HEK293 (cell line): ENCODE data around the gene DSCAML1.

ENCODE experiments used
- CTCF ChIA-PET: fragments of 350-600 bp; formaldehyde crosslinking; extraction: SDS; loops from one replicate; lab custom pipeline; 2021; ENCODE audit warnings: antibody characterized with exemption; lab: Yijun Ruan, JAX
- POLR2A ChIA-PET: fragments of 300-600 bp; formaldehyde crosslinking; extraction: SDS; loops from one replicate; lab custom pipeline; 2020; ENCODE audit warnings: antibody characterized with exemption, inconsistent platforms; lab: Yijun Ruan, JAX
- H3K27ac ChIP-seq: fragments of 200-500 bp; sonication (Bioruptor generic); 2 replicates; pipeline ENCODE4 v1.5.1; 2014; ENCODE audit warnings: low read depth, low read length, control low read depth, inconsistent platforms; ENCODE audit errors: extremely low read depth
- H3K36me3 ChIP-seq, 2 experiments: fragments of 200-500 bp in 1 of 2; sonication (Bioruptor generic) in 1 of 2; 1 replicate in 1 of 2; 2 replicates in 1 of 2; pipeline ENCODE4 v1.5.1; 2014 to 2017; ENCODE audit warnings: inconsistent platforms in 2 of 2, low read length in 2 of 2; ENCODE audit not compliant: control insufficient read depth in 2 of 2, insufficient read depth in 1 of 2
- H3K4me1 ChIP-seq: fragments of 200-500 bp; sonication (Bioruptor generic); 2 replicates; pipeline ENCODE4 v1.5.1; 2014; ENCODE audit warnings: mild to moderate bottlenecking, low read length, inconsistent platforms; ENCODE audit not compliant: control insufficient read depth, insufficient read depth
- H3K4me3 ChIP-seq: 2 replicates; pipeline ENCODE4 v1.5.1; 2011; ENCODE audit warnings: low read depth, mild to moderate bottlenecking, control low read depth, low read length, moderate library complexity
- H3K9me3 ChIP-seq: fragments of 200-500 bp; sonication (Bioruptor generic); 2 replicates; pipeline ENCODE4 v1.5.1; 2014; ENCODE audit warnings: low read depth, low read length, inconsistent platforms; ENCODE audit not compliant: control insufficient read depth, insufficient read depth
- GLIS1 ChIP-seq: fragments of 450-650 bp; formaldehyde crosslinking; IDR thresholded peaks from 2 replicates; pipeline ENCODE4 v1.5.1; 2016; ENCODE audit warnings: missing biosample characterization, missing genetic modification characterization
- KLF1 ChIP-seq: fragments of 450-650 bp; formaldehyde crosslinking; IDR thresholded peaks from 2 replicates; pipeline ENCODE4 v1.5.1; 2016; ENCODE audit warnings: missing biosample characterization, missing genetic modification characterization
- TRIM28 ChIP-seq: IDR thresholded peaks from 2 replicates; pipeline ENCODE4 v1.6.1; 2011; ENCODE audit warnings: low read length, control low read depth, borderline replicate concordance
- ZBTB17 ChIP-seq: fragments of 450-650 bp; formaldehyde crosslinking; IDR thresholded peaks from 2 replicates; pipeline ENCODE4 v1.5.1; 2016; ENCODE audit warnings: missing biosample characterization, missing genetic modification characterization
- ZFP37 ChIP-seq: fragments of 450-650 bp; formaldehyde crosslinking; IDR thresholded peaks from 2 replicates; pipeline ENCODE4 v1.5.1; 2016; ENCODE audit warnings: missing biosample characterization, missing genetic modification characterization
- ZIC2 ChIP-seq: fragments of 450-650 bp; formaldehyde crosslinking; IDR thresholded peaks from 2 replicates; pipeline ENCODE4 v1.5.1; 2016; ENCODE audit warnings: missing biosample characterization, missing genetic modification characterization
- ZNF157 ChIP-seq: fragments of 450-650 bp; formaldehyde crosslinking; IDR thresholded peaks from 2 replicates; pipeline ENCODE4 v1.5.1; 2016; ENCODE audit warnings: missing biosample characterization, missing genetic modification characterization
- ZNF19 ChIP-seq: fragments of 450-650 bp; formaldehyde crosslinking; IDR thresholded peaks from 2 replicates; pipeline ENCODE4; 2016; ENCODE audit warnings: missing biosample characterization, missing genetic modification characterization, low read depth
- ZNF239 ChIP-seq: fragments of 450-650 bp; formaldehyde crosslinking; IDR thresholded peaks from 2 replicates; pipeline ENCODE4 v1.5.1; 2016; ENCODE audit warnings: missing biosample characterization, missing genetic modification characterization
- ZNF24 ChIP-seq: fragments of 450-650 bp; formaldehyde crosslinking; IDR thresholded peaks from 2 replicates; pipeline ENCODE4 v1.5.1; 2016; ENCODE audit warnings: missing biosample characterization, missing genetic modification characterization
- ZNF302 ChIP-seq: fragments of 450-650 bp; formaldehyde crosslinking; IDR thresholded peaks from 2 replicates; pipeline ENCODE4 v1.5.1; 2016; ENCODE audit warnings: missing biosample characterization, missing genetic modification characterization, low read depth
- ZNF37A ChIP-seq: fragments of 450-650 bp; IDR thresholded peaks from 2 replicates; pipeline ENCODE4 v1.5.1; 2018; ENCODE audit warnings: missing biosample characterization, missing genetic modification characterization
- ZNF48 ChIP-seq: fragments of 450-650 bp; formaldehyde crosslinking; IDR thresholded peaks from 2 replicates; pipeline ENCODE4 v1.5.1; 2016; ENCODE audit warnings: missing biosample characterization, missing genetic modification characterization
- ZNF501 ChIP-seq: fragments of 450-650 bp; formaldehyde crosslinking; IDR thresholded peaks from 2 replicates; pipeline ENCODE4 v1.5.1; 2016; ENCODE audit warnings: missing biosample characterization, missing genetic modification characterization
- ZNF600 ChIP-seq: fragments of 450-650 bp; formaldehyde crosslinking; IDR thresholded peaks from 2 replicates; pipeline ENCODE4 v1.5.1; 2016; ENCODE audit warnings: missing biosample characterization, missing genetic modification characterization
- ZNF624 ChIP-seq: fragments of 450-650 bp; formaldehyde crosslinking; IDR thresholded peaks from 2 replicates; pipeline ENCODE4 v1.5.1; 2017; ENCODE audit warnings: missing biosample characterization, missing genetic modification characterization
- ZNF629 ChIP-seq: fragments of 450-650 bp; formaldehyde crosslinking; IDR thresholded peaks from 2 replicates; pipeline ENCODE4 v1.5.1; 2017; ENCODE audit warnings: missing biosample characterization, missing genetic modification characterization
- ZNF664 ChIP-seq: fragments of 450-650 bp; formaldehyde crosslinking; IDR thresholded peaks from 2 replicates; pipeline ENCODE4 v1.5.1; 2016; ENCODE audit warnings: missing biosample characterization, missing genetic modification characterization
- ZNF707 ChIP-seq: fragments of 450-650 bp; formaldehyde crosslinking; IDR thresholded peaks from 2 replicates; pipeline ENCODE4 v1.5.1; 2016; ENCODE audit warnings: missing biosample characterization, missing genetic modification characterization
- ZSCAN23 ChIP-seq: fragments of 450-650 bp; formaldehyde crosslinking; IDR thresholded peaks from 2 replicates; pipeline ENCODE4 v1.5.1; 2016; ENCODE audit warnings: missing biosample characterization, missing genetic modification characterization
- TF ChIP-seq, protein P1 (sequence below): fragments of 450-650 bp; formaldehyde crosslinking; IDR thresholded peaks from 2 replicates; pipeline ENCODE4 v1.5.1; 2016; ENCODE audit warnings: missing biosample characterization, missing genetic modification characterization
- TF ChIP-seq, protein P2 (sequence below): sonication (generic); formaldehyde crosslinking; IDR thresholded peaks from 2 replicates; pipeline ENCODE4 v1.8.1; 2022; ENCODE audit warnings: mild to moderate bottlenecking, moderate library complexity, missing genetic modification reagents
- TF ChIP-seq, protein P3 (sequence below): fragments of 450-650 bp; formaldehyde crosslinking; IDR thresholded peaks from 2 replicates; pipeline ENCODE4 v1.5.1; 2016; ENCODE audit warnings: missing biosample characterization, missing genetic modification characterization
- TF ChIP-seq, protein P4 (sequence below): fragments of 450-650 bp; formaldehyde crosslinking; optimal IDR thresholded peaks from 2 replicates; pipeline ENCODE3; 2016; ENCODE audit warnings: missing biosample characterization, mild to moderate bottlenecking, missing genetic modification characterization
- TF ChIP-seq, protein P5 (sequence below): fragments of 450-650 bp; formaldehyde crosslinking; IDR thresholded peaks from 2 replicates; pipeline ENCODE4 v1.5.1; 2016; ENCODE audit warnings: missing biosample characterization, missing genetic modification characterization

Gene DSCAML1

DNA sequence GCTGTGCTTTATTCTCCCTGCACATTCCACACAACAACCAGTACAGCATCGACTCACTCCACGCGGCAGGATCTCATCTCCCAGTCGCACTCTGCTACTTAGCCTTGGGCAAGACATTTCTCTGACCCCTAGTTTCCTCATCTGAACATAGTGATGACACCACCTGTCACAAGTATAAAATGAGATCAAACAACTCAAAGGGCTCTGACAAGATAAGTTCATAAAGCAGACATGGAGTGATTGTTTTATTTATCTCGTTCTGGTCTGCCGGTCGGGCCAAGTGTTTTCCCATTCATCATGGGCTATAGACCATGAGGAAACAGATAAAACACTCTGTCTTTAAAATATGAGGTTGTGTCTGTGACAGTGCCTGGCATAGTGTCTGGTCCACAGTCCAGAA lies 35.0 kb downstream of the DSCAML1 start:
- Histone ChIP-seq H3K27ac (no peak overlapping the region), H3K36me3 (no peaks in the 10 kb centered on the region), H3K9me3 (no peaks in the 10 kb centered on the region), H3K4me3 (no peak overlapping the region), H3K4me1 (no peaks in the 10 kb centered on the region)
- CTCF ChIA-PET, result interaction anchor here (0.7 kb wide), 2 partner anchors 32 to 336 kb away, joined by 3 read pairs; no protein-coding TSS in a partner anchor
- POLR2A ChIA-PET, result no interaction called here
- TF ChIP-seq ZIC2 (tag by site-specific recombination) (no peak), ZNF707 (tag by site-specific recombination) (no peak), ZBTB17 (tag by site-specific recombination) (no peak), ZNF302 (tag by site-specific recombination) (no peak), ZNF664 (tag by site-specific recombination) (no peak), ZNF624 (no peak), TRIM28 (no peak), ZNF600 (tag by site-specific recombination) (no peak), KLF1 (tag by site-specific recombination) (no peak), ZNF37A (tag by site-specific recombination) (no peak)
- TF ChIP-seq, protein P1, sequence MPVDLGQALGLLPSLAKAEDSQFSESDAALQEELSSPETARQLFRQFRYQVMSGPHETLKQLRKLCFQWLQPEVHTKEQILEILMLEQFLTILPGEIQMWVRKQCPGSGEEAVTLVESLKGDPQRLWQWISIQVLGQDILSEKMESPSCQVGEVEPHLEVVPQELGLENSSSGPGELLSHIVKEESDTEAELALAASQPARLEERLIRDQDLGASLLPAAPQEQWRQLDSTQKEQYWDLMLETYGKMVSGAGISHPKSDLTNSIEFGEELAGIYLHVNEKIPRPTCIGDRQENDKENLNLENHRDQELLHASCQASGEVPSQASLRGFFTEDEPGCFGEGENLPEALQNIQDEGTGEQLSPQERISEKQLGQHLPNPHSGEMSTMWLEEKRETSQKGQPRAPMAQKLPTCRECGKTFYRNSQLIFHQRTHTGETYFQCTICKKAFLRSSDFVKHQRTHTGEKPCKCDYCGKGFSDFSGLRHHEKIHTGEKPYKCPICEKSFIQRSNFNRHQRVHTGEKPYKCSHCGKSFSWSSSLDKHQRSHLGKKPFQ (tag by site-specific recombination), result no peak

DNA sequence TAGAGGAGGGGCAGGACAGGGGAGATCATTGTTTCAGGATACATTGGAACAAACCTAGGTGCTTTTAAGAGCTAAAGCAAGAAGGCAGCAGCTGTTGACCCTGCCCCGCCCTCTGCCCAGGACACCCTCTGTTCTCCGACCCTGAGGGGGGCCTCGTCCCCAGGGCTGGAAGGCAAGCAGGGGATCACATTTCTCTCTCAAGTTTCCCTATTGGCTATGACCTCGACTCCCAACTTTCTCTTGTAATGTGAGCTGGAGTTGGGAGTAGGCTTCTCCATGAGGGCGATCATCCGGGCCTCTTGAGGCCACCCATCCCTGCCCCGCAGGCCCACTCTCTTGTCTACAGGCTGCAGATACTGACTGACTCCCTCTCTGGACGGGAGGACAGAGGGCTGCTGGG lies 37.7 kb downstream of the DSCAML1 start:
- CTCF ChIA-PET, result interaction anchor here (0.7 kb wide), 1 partner anchor 13 kb away, joined by 3 read pairs; no protein-coding TSS in a partner anchor
- Histone ChIP-seq H3K4me1 (no peaks in the 10 kb centered on the region), H3K27ac (no peak overlapping the region), H3K9me3 (no peaks in the 10 kb centered on the region), H3K36me3 (no peaks in the 10 kb centered on the region), H3K4me3 (no peak overlapping the region)
- TF ChIP-seq GLIS1 (peak; percentile 57), ZIC2 (tag by site-specific recombination) (peak; percentile 42), ZNF629 (tag by site-specific recombination) (no peak)
- POLR2A ChIA-PET, result no interaction called here

DNA sequence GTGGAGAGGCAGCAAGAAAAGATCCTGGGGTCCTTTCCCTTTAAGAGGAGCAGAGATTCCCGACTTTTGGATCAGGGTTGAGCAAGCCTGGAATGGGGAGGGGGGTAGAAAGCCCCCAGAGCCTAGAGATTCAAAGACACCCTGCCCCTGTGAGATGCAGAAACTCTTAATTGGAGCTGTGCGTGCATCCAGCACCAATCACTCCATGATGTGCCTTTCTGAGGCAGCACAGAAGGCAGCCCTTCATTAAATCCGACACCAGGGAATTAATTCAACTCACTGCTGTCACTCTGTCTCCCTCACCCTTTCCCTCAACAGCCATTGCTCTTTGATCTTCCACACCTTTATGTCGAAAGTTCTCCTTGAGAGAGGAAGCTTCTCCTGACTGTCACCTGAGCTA lies 43.0 kb downstream of the DSCAML1 start:
- Histone ChIP-seq H3K4me1 (no peaks in the 10 kb centered on the region), H3K36me3 (no peaks in the 10 kb centered on the region), H3K4me3 (no peak overlapping the region), H3K9me3 (no peaks in the 10 kb centered on the region), H3K27ac (no peak overlapping the region)
- POLR2A ChIA-PET, result no interaction called here
- CTCF ChIA-PET, result no interaction called here
- TF ChIP-seq, protein P2, sequence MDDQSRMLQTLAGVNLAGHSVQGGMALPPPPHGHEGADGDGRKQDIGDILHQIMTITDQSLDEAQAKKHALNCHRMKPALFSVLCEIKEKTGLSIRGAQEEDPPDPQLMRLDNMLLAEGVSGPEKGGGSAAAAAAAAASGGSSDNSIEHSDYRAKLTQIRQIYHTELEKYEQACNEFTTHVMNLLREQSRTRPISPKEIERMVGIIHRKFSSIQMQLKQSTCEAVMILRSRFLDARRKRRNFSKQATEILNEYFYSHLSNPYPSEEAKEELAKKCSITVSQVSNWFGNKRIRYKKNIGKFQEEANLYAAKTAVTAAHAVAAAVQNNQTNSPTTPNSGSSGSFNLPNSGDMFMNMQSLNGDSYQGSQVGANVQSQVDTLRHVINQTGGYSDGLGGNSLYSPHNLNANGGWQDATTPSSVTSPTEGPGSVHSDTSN (CRISPR knock-in tag), result no peak
- TF ChIP-seq ZNF239 (no peak), ZIC2 (tag by site-specific recombination) (no peak), ZFP37 (no peak), ZNF48 (tag by site-specific recombination) (no peak), ZNF157 (no peak), ZNF24 (no peak), ZNF19 (no peak), ZSCAN23 (tag by site-specific recombination) (no peak), ZNF501 (tag by site-specific recombination) (no peak)
- TF ChIP-seq, protein P3, sequence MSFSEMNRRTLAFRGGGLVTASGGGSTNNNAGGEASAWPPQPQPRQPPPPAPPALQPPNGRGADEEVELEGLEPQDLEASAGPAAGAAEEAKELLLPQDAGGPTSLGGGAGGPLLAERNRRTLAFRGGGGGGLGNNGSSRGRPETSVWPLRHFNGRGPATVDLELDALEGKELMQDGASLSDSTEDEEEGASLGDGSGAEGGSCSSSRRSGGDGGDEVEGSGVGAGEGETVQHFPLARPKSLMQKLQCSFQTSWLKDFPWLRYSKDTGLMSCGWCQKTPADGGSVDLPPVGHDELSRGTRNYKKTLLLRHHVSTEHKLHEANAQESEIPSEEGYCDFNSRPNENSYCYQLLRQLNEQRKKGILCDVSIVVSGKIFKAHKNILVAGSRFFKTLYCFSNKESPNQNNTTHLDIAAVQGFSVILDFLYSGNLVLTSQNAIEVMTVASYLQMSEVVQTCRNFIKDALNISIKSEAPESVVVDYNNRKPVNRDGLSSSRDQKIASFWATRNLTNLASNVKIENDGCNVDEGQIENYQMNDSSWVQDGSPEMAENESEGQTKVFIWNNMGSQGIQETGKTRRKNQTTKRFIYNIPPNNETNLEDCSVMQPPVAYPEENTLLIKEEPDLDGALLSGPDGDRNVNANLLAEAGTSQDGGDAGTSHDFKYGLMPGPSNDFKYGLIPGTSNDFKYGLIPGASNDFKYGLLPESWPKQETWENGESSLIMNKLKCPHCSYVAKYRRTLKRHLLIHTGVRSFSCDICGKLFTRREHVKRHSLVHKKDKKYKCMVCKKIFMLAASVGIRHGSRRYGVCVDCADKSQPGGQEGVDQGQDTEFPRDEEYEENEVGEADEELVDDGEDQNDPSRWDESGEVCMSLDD (tag by site-specific recombination), result no peak
- TF ChIP-seq, protein P4, sequence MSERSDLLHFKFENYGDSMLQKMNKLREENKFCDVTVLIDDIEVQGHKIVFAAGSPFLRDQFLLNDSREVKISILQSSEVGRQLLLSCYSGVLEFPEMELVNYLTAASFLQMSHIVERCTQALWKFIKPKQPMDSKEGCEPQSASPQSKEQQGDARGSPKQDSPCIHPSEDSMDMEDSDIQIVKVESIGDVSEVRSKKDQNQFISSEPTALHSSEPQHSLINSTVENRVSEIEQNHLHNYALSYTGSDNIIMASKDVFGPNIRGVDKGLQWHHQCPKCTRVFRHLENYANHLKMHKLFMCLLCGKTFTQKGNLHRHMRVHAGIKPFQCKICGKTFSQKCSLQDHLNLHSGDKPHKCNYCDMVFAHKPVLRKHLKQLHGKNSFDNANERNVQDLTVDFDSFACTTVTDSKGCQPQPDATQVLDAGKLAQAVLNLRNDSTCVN (tag by site-specific recombination), result no peak
- TF ChIP-seq, protein P5, sequence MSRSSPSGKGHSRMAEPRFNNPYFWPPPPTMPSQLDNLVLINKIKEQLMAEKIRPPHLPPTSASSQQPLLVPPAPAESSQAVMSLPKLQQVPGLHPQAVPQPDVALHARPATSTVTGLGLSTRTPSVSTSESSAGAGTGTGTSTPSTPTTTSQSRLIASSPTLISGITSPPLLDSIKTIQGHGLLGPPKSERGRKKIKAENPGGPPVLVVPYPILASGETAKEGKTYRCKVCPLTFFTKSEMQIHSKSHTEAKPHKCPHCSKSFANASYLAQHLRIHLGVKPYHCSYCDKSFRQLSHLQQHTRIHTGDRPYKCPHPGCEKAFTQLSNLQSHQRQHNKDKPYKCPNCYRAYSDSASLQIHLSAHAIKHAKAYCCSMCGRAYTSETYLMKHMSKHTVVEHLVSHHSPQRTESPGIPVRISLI (tag by site-specific recombination), result no peak
